SK-N-MC (cell line): ENCODE measurements around the gene TCF7L2.

Source experiments
- DNase-seq: peaks from one replicate; pipeline ENCODE4 v3.0.0-alpha.2; 2011; ENCODE audit warnings: low read depth, low spot score
- H3K27ac ChIP-seq: fragments of 200-600 bp; sonication (generic); 2 replicates; pipeline ENCODE4 v1.5.1; 2016; ENCODE audit warnings: mixed run types
- H3K36me3 ChIP-seq: fragments of 200-600 bp; sonication (generic); 2 replicates; pipeline ENCODE4 v1.6.1; 2017; ENCODE audit warnings: antibody characterized with exemption, low read length, mixed read lengths; ENCODE audit not compliant: insufficient read depth
- H3K4me3 ChIP-seq: fragments of 200-600 bp; sonication (generic); 2 replicates; pipeline ENCODE4 v1.5.1; 2016
- H3K9ac ChIP-seq: fragments of 200-600 bp; sonication (generic); 2 replicates; pipeline ENCODE4 v1.8.0; 2017; ENCODE audit warnings: mixed run types, mixed read lengths; ENCODE audit not compliant: insufficient read length
- H3K9me3 ChIP-seq: fragments of 200-600 bp; sonication (generic); 2 replicates; pipeline ENCODE4 v1.6.1; 2017; ENCODE audit warnings: low read depth, mild to moderate bottlenecking, antibody characterized with exemption, low read length, moderate library complexity, mixed read lengths
- EZH2 ChIP-seq: fragments of 200-600 bp; sonication (generic); IDR thresholded peaks from one replicate; pipeline ENCODE4 v1.6.1; 2017; ENCODE audit warnings: antibody characterized with exemption
- FOXP2 ChIP-seq: optimal IDR thresholded peaks from 2 replicates; pipeline ENCODE3; 2011; ENCODE audit warnings: mild to moderate bottlenecking, moderate library complexity; ENCODE audit not compliant: insufficient read depth; ENCODE audit errors: extremely low read length, control extremely low read depth
- POLR2AphosphoS5 ChIP-seq: IDR thresholded peaks from 2 replicates; pipeline ENCODE4 v1.6.1; 2012; ENCODE audit warnings: mild to moderate bottlenecking, low read depth, low read length, borderline replicate concordance

TCF7L2 gene

GRCh38 chr10:112966194-112966855, 16.3 kb downstream of the TCF7L2 start:
- H3K9me3 ChIP-seq, result no peaks in the 10 kb centered on the region
- no peak overlapping the region for H3K9ac ChIP-seq
- no peak overlapping the region for H3K27ac ChIP-seq
- TF ChIP-seq FOXP2 (no peak), EZH2 (no peak), POLR2AphosphoS5 (no peak)
- no peaks in the 10 kb centered on the region for H3K36me3 ChIP-seq
- DNase-seq, result no peak
- no peak overlapping the region for H3K4me3 ChIP-seq

- H3K9me3 ChIP-seq, result no peaks in the 10 kb centered on the region
- no peak for DNase-seq
- no peak overlapping the region for H3K27ac ChIP-seq
- no peak overlapping the region for H3K4me3 ChIP-seq
- no peak overlapping the region for H3K9ac ChIP-seq
- TF ChIP-seq FOXP2 (no peak), EZH2 (no peak)
- H3K36me3 ChIP-seq, result no peaks in the 10 kb centered on the region
These were observed 17.2 kb downstream of the TCF7L2 start for GRCh38 chr10:112967200-112967599.

GRCh38 chr10:112969131-112969530, 19.1 kb downstream of the TCF7L2 start:
- Histone ChIP-seq H3K36me3 (no peaks in the 10 kb centered on the region), H3K9me3 (no peaks in the 10 kb centered on the region), H3K27ac (no peak overlapping the region), H3K4me3 (no peak overlapping the region), H3K9ac (no peak overlapping the region)
- DNase-seq, result no peak
- no peak for TF ChIP-seq FOXP2
- no peak for TF ChIP-seq EZH2
- TF ChIP-seq POLR2AphosphoS5, result no peak

GRCh38 chr10:112969542-112969941, 19.5 kb downstream of the TCF7L2 start:
- no peak overlapping the region for H3K4me3 ChIP-seq
- H3K9me3 ChIP-seq, result no peaks in the 10 kb centered on the region
- H3K9ac ChIP-seq, result no peak overlapping the region
- no peak for DNase-seq
- no peak for TF ChIP-seq FOXP2
- no peak overlapping the region for H3K27ac ChIP-seq
- H3K36me3 ChIP-seq, result no peaks in the 10 kb centered on the region

GRCh38 chr10:112970021-112970420, 20.0 kb downstream of the TCF7L2 start:
- Histone ChIP-seq H3K27ac (no peak overlapping the region), H3K9ac (no peak overlapping the region), H3K36me3 (no peaks in the 10 kb centered on the region), H3K4me3 (no peak overlapping the region), H3K9me3 (no peaks in the 10 kb centered on the region)
- DNase-seq, result no peak
- TF ChIP-seq POLR2AphosphoS5, result no peak
- TF ChIP-seq EZH2, result no peak
- TF ChIP-seq FOXP2, result no peak

- H3K27ac ChIP-seq, result no peak overlapping the region
- no peak overlapping the region for H3K4me3 ChIP-seq
- no peak for TF ChIP-seq FOXP2
- TF ChIP-seq EZH2, result no peak
- DNase-seq, result no peak
- H3K9me3 ChIP-seq, result no peaks in the 10 kb centered on the region
- H3K36me3 ChIP-seq, result no peaks in the 10 kb centered on the region
- no peak overlapping the region for H3K9ac ChIP-seq
These were observed 22.6 kb downstream of the TCF7L2 start for GRCh38 chr10:112972606-112973005.

GRCh38 chr10:112973046-112973445, 23.0 kb downstream of the TCF7L2 start:
- Histone ChIP-seq H3K9ac (no peak overlapping the region), H3K36me3 (no peaks in the 10 kb centered on the region), H3K27ac (no peak overlapping the region), H3K4me3 (no peak overlapping the region), H3K9me3 (no peaks in the 10 kb centered on the region)
- no peak for DNase-seq
- TF ChIP-seq EZH2 (no peak), FOXP2 (no peak), POLR2AphosphoS5 (no peak)

- H3K4me3 ChIP-seq, result no peak overlapping the region
- TF ChIP-seq FOXP2, result no peak
- TF ChIP-seq POLR2AphosphoS5, result no peak
- no peak for TF ChIP-seq EZH2
- H3K36me3 ChIP-seq, result no peaks in the 10 kb centered on the region
- no peaks in the 10 kb centered on the region for H3K9me3 ChIP-seq
- no peak for DNase-seq
- no peak overlapping the region for H3K27ac ChIP-seq
- no peak overlapping the region for H3K9ac ChIP-seq
These were observed 23.8 kb downstream of the TCF7L2 start for GRCh38 chr10:112973805-112974204.

GRCh38 chr10:112977426-112977898, 27.4 kb downstream of the TCF7L2 start:
- Histone ChIP-seq H3K36me3 (no peaks in the 10 kb centered on the region), H3K9me3 (no peaks in the 10 kb centered on the region), H3K9ac (no peak overlapping the region), H3K4me3 (no peak overlapping the region), H3K27ac (no peak overlapping the region)
- TF ChIP-seq FOXP2, result no peak
- no peak for TF ChIP-seq EZH2
- TF ChIP-seq POLR2AphosphoS5, result no peak
- no peak for DNase-seq
